Neural progenitor cell (in vitro differentiated cells): ENCODE measurements around the gene OGG1. TPM values are rescaled to one million over a fixed set of nuclear protein-coding genes. Genes with fewer than 3 reads are reported as not detected.

ENCODE experiments used
- DNase-seq: peaks from one replicate; pipeline ENCODE4 v3.0.0-alpha.2; 2016; ENCODE audit warnings: low spot score
- H2AFZ ChIP-seq: fragments of 200-600 bp; sonication (generic); replicated peaks from 2 replicates; pipeline ENCODE4 v1.6.1; 2016; ENCODE audit warnings: antibody characterized with exemption
- H3F3A ChIP-seq: fragments of 200-600 bp; sonication (generic); 2 replicates; pipeline ENCODE4 v1.6.1; 2016; ENCODE audit warnings: antibody characterized with exemption, low read depth
- H3K27ac ChIP-seq: fragments of 200-600 bp; sonication (generic); 2 replicates; pipeline ENCODE4 v1.5.1; 2016; ENCODE audit warnings: mild to moderate bottlenecking
- H3K27me3 ChIP-seq: fragments of 200-600 bp; sonication (generic); 2 replicates; pipeline ENCODE4 v1.6.1; 2016; ENCODE audit warnings: mild to moderate bottlenecking, moderate library complexity
- H3K36me3 ChIP-seq: fragments of 200-600 bp; sonication (generic); 2 replicates; pipeline ENCODE4 v1.5.1; 2016
- H3K4me1 ChIP-seq: fragments of 200-600 bp; sonication (generic); 2 replicates; pipeline ENCODE4 v1.6.1; 2016; ENCODE audit warnings: mixed run types
- H3K4me2 ChIP-seq: fragments of 200-600 bp; sonication (generic); 2 replicates; pipeline ENCODE4 v1.6.1; 2016
- H3K4me3 ChIP-seq: fragments of 200-600 bp; sonication (generic); 2 replicates; pipeline ENCODE4 v1.5.1; 2016
- H3K79me2 ChIP-seq: fragments of 200-600 bp; sonication (generic); 2 replicates; pipeline ENCODE4 v1.6.1; 2016; ENCODE audit warnings: low read depth
- H3K9ac ChIP-seq: fragments of 200-600 bp; sonication (generic); 2 replicates; pipeline ENCODE4 v1.6.1; 2016
- H3K9me3 ChIP-seq: fragments of 200-600 bp; sonication (generic); 2 replicates; pipeline ENCODE4 v1.5.1; 2016; ENCODE audit warnings: low read depth
- H4K20me1 ChIP-seq: fragments of 200-600 bp; sonication (generic); 2 replicates; pipeline ENCODE4 v1.6.1; 2016; ENCODE audit warnings: low read depth
- H3K27ac Mint-ChIP-seq: 3 replicates; pipeline ENCODE4 v1.8.0; 2021; ENCODE audit warnings: mixed read lengths
- H3K27me3 Mint-ChIP-seq: 2 replicates; pipeline ENCODE4 v1.8.0; 2022; ENCODE audit warnings: low read depth, mild to moderate bottlenecking, inconsistent platforms, moderate library complexity, mixed read lengths; ENCODE audit not compliant: insufficient read depth
- H3K36me3 Mint-ChIP-seq: 3 replicates; pipeline ENCODE4 v1.8.0; 2021; ENCODE audit warnings: mixed read lengths
- H3K4me1 Mint-ChIP-seq: 3 replicates; pipeline ENCODE4 v1.8.0; 2021; ENCODE audit warnings: mixed read lengths
- H3K4me3 Mint-ChIP-seq: 3 replicates; pipeline ENCODE4 v1.8.0; 2021; ENCODE audit warnings: mild to moderate bottlenecking, moderate library complexity, mixed read lengths
- H3K9me3 Mint-ChIP-seq: 3 replicates; pipeline ENCODE4 v1.8.0; 2020; ENCODE audit warnings: mixed read lengths
- CTCF ChIP-seq: fragments of 200-600 bp; sonication (generic); IDR thresholded peaks from 2 replicates; pipeline ENCODE4 v1.5.1; 2017; ENCODE audit warnings: antibody characterized with exemption, mild to moderate bottlenecking
- EZH2 ChIP-seq: fragments of 200-600 bp; sonication (generic); IDR thresholded peaks from 2 replicates; pipeline ENCODE4 v1.6.1; 2017; ENCODE audit warnings: antibody characterized with exemption, mild to moderate bottlenecking, moderate library complexity
- EZH2phosphoT487 ChIP-seq: fragments of 200-600 bp; sonication (generic); IDR thresholded peaks from 2 replicates; pipeline ENCODE4 v1.6.1; 2017; ENCODE audit warnings: antibody characterized with exemption
- total RNA-seq: library from RNA; depleted of rRNA; stranded (reverse); fragments of >200 nt; gene quantifications from 2 replicates; pipeline ENCODE4 v1.2.3, GENCODE V29; 2015; ENCODE audit warnings: low replicate concordance

Gene OGG1
- total RNA-seq, 1 donor from 2014 or later = 15.8 TPM

- Histone ChIP-seq H3K27ac (no peak overlapping the region), H3K9ac (no peak overlapping the region), H3K79me2 (no peaks in the 10 kb centered on the region), H3F3A (peaks cover 14% of the 10 kb centered on the region), H3K36me3 (no peaks in the 10 kb centered on the region), H3K4me2 (no peak overlapping the region), H3K9me3 (no peaks in the 10 kb centered on the region), H4K20me1 (no peaks in the 10 kb centered on the region), H2AFZ (no peak overlapping the region), H3K4me1 (peaks cover 3% of the 10 kb centered on the region), H3K27me3 (no peaks in the 10 kb centered on the region), H3K4me3 (no peak overlapping the region)
- no peak overlapping the region for H3K4me3 Mint-ChIP-seq
- TF ChIP-seq CTCF (no peak), EZH2 (no peak), EZH2phosphoT487 (no peak)
- DNase-seq = no peak
- H3K9me3 Mint-ChIP-seq = no peaks in the 10 kb centered on the region
- H3K27me3 Mint-ChIP-seq = peaks cover 3% of the 10 kb centered on the region
- no peak overlapping the region for H3K27ac Mint-ChIP-seq
- H3K36me3 Mint-ChIP-seq = peaks cover 28% of the 10 kb centered on the region
- no peaks in the 10 kb centered on the region for H3K4me1 Mint-ChIP-seq
Observed at GRCh38 chr3:9761919-9762318, 12.2 kb downstream of the OGG1 start.

- no peaks in the 10 kb centered on the region for H3K79me2 ChIP-seq
- no peaks in the 10 kb centered on the region for H3K36me3 ChIP-seq
- Mint-ChIP-seq H3K9me3 (no peaks in the 10 kb centered on the region), H3K27me3 (no peaks in the 10 kb centered on the region), H3K36me3 (peaks cover 24% of the 10 kb centered on the region), H3K4me3 (no peak overlapping the region), H3K4me1 (peaks cover 5% of the 10 kb centered on the region), H3K27ac (no peak overlapping the region)
- peaks cover 17% of the 10 kb centered on the region for H3F3A ChIP-seq
- no peak overlapping the region for H3K4me2 ChIP-seq
- no peak overlapping the region for H2AFZ ChIP-seq
- no peaks in the 10 kb centered on the region for H3K9me3 ChIP-seq
- peaks cover 3% of the 10 kb centered on the region for H3K4me1 ChIP-seq
- no peak overlapping the region for H3K4me3 ChIP-seq
- H3K27ac ChIP-seq = no peak overlapping the region
- no peak for TF ChIP-seq EZH2
- TF ChIP-seq CTCF = no peak
- no peak for TF ChIP-seq EZH2phosphoT487
- H3K9ac ChIP-seq = no peak overlapping the region
- no peaks in the 10 kb centered on the region for H3K27me3 ChIP-seq
- no peaks in the 10 kb centered on the region for H4K20me1 ChIP-seq
- no peak for DNase-seq
Observed at GRCh38 chr3:9762871-9763270, 13.1 kb downstream of the OGG1 start.

GRCh38 chr3:9765865-9766264, 16.1 kb downstream of the OGG1 start:
- Histone ChIP-seq H3K4me2 (no peak overlapping the region), H4K20me1 (no peaks in the 10 kb centered on the region), H3K4me3 (no peak overlapping the region), H3K4me1 (peaks cover 3% of the 10 kb centered on the region), H3K9me3 (no peaks in the 10 kb centered on the region), H3K27ac (no peak overlapping the region), H3K79me2 (no peaks in the 10 kb centered on the region), H3K27me3 (peaks cover 2% of the 10 kb centered on the region), H3F3A (peaks cover 23% of the 10 kb centered on the region), H2AFZ (no peak overlapping the region), H3K36me3 (no peaks in the 10 kb centered on the region), H3K9ac (no peak overlapping the region)
- no peak for DNase-seq
- Mint-ChIP-seq H3K36me3 (peaks cover 6% of the 10 kb centered on the region), H3K9me3 (no peaks in the 10 kb centered on the region), H3K4me1 (peaks cover 16% of the 10 kb centered on the region), H3K4me3 (no peak overlapping the region), H3K27ac (no peak overlapping the region), H3K27me3 (peaks cover 2% of the 10 kb centered on the region)
- no peak for TF ChIP-seq EZH2
- TF ChIP-seq EZH2phosphoT487 = no peak
- TF ChIP-seq CTCF = no peak
